OCI-LY3 (cell line): Measurements from ENCODE around the gene TTC23.

ENCODE experiments used
- CTCF ChIP-seq: fragments of 200-600, 300-600 bp; sonication (generic); IDR thresholded peaks from 2 replicates; pipeline ENCODE4 v1.5.1; 2014; ENCODE audit warnings: antibody characterized with exemption, low read length, low read depth
- EZH2phosphoT487 ChIP-seq: fragments of 200-600 bp; shearing (Covaris generic); IDR thresholded peaks from 2 replicates; pipeline ENCODE4 v1.6.1; 2018; ENCODE audit warnings: antibody characterized with exemption, mixed run types, low read depth

GRCh38 chr15:99106417-99107220 lies 142.8 kb downstream of the TTC23 start:
- no peak for TF ChIP-seq CTCF
- TF ChIP-seq EZH2phosphoT487 = no peak
